Measurements from ENCODE around the gene SH2D7.

GRCh38 chr15:78082106-78082742, 10.1 kb upstream of the SH2D7 start:
- TF ChIP-seq EZH2 (IDR thresholded peaks at IDR 0.05; ENCODE audit: insufficient read depth, poor library complexity, severe bottlenecking), result no peak
- TF ChIP-seq EZH2phosphoT487 (IDR thresholded peaks at IDR 0.05; ENCODE audit: insufficient read depth, low read depth), result no peak

Measured in GM23248 (cell line).